ENCODE data around the gene DOCK1.
"Not testable (repeated sequence)": the region's sequence is repeated elsewhere in the genome, so short reads cannot be mapped to it uniquely, and the experiment has no call there.

Gene DOCK1

GRCh38 chr10:126926568-126926967, 21.3 kb downstream of the DOCK1 start:
- no peak for DNase-seq

GRCh38 chr10:126927799-126928198, 22.6 kb downstream of the DOCK1 start:
- DNase-seq: no peak

GRCh38 chr10:126928274-126928673, 23.0 kb downstream of the DOCK1 start:
- no peak for DNase-seq

- no peak for DNase-seq
These were observed 24.2 kb downstream of the DOCK1 start for GRCh38 chr10:126929391-126929790.

- no peak for DNase-seq
These were observed 25.1 kb downstream of the DOCK1 start for GRCh38 chr10:126930131-126930882.

- no peak for DNase-seq
These were observed 25.8 kb downstream of the DOCK1 start for GRCh38 chr10:126930883-126931503.

GRCh38 chr10:126931544-126931943, 26.3 kb downstream of the DOCK1 start:
- no peak for DNase-seq

- DNase-seq: no peak
These were observed 27.3 kb downstream of the DOCK1 start for GRCh38 chr10:126932516-126932915.

- DNase-seq: no peak
These were observed 27.9 kb downstream of the DOCK1 start for GRCh38 chr10:126933116-126933515.

GRCh38 chr10:126935263-126935946, 30.2 kb downstream of the DOCK1 start:
- no peak for DNase-seq

- no peak for DNase-seq
These were observed 31.8 kb downstream of the DOCK1 start for GRCh38 chr10:126937026-126937425.

- not testable (repeated sequence) for DNase-seq
These were observed 32.9 kb downstream of the DOCK1 start for GRCh38 chr10:126938121-126938520.

GRCh38 chr10:126939706-126940105, 34.5 kb downstream of the DOCK1 start:
- DNase-seq: no peak

GRCh38 chr10:126940670-126941310, 35.6 kb downstream of the DOCK1 start:
- DNase-seq: no peak

GRCh38 chr10:126944191-126944590, 39.0 kb downstream of the DOCK1 start:
- no peak for DNase-seq

- no peak for DNase-seq
These were observed 40.3 kb downstream of the DOCK1 start for GRCh38 chr10:126945351-126946030.

- DNase-seq: no peak
These were observed 41.5 kb downstream of the DOCK1 start for GRCh38 chr10:126946746-126947145.

GRCh38 chr10:126948355-126949160, 43.3 kb downstream of the DOCK1 start:
- no peak for DNase-seq

GRCh38 chr10:126949161-126949503, 43.9 kb downstream of the DOCK1 start:
- no peak for DNase-seq

GRCh38 chr10:126950401-126951105, 45.3 kb downstream of the DOCK1 start:
- no peak for DNase-seq

- no peak for DNase-seq
These were observed 48.7 kb downstream of the DOCK1 start for GRCh38 chr10:126953886-126954285.

GRCh38 chr10:126955396-126955795, 50.2 kb downstream of the DOCK1 start:
- DNase-seq: no peak

All from NCI-H1105 (cell line).